HG03097 (cell line): ENCODE data around the gene PLXNA4.

Experiments used
- ATAC-seq: cut with Tn5 transposase; IDR thresholded peaks from one replicate; pipeline ENCODE4 v1.9.1; 2021; ENCODE audit not compliant: unreplicated experiment, low FRiP score

The PLXNA4 gene

GRCh38 chr7:132286836-132287235 is 289.4 kb downstream of the PLXNA4 start:
- no peak for ATAC-seq

GRCh38 chr7:132280335-132280734 is 295.9 kb downstream of the PLXNA4 start:
- ATAC-seq: no peak

GRCh38 chr7:132279718-132280117 is 296.6 kb downstream of the PLXNA4 start:
- ATAC-seq: no peak

- no peak for ATAC-seq
Observed at GRCh38 chr7:132276976-132277725, 299.1 kb downstream of the PLXNA4 start.

GRCh38 chr7:132276234-132276630 is 300.0 kb downstream of the PLXNA4 start:
- no peak for ATAC-seq

- ATAC-seq: no peak
Observed at GRCh38 chr7:132275416-132276233, 300.6 kb downstream of the PLXNA4 start.

- ATAC-seq: no peak
Observed at GRCh38 chr7:132272763-132273371, 303.4 kb downstream of the PLXNA4 start.

- ATAC-seq: no peak
Observed at GRCh38 chr7:132270517-132270916, 305.8 kb downstream of the PLXNA4 start.

- ATAC-seq: no peak
Observed at GRCh38 chr7:132269718-132270117, 306.6 kb downstream of the PLXNA4 start.

GRCh38 chr7:132263151-132263550 is 313.1 kb downstream of the PLXNA4 start:
- no peak for ATAC-seq

- no peak for ATAC-seq
Observed at GRCh38 chr7:132262160-132262470, 314.2 kb downstream of the PLXNA4 start.

GRCh38 chr7:132261327-132262159 is 314.7 kb downstream of the PLXNA4 start:
- no peak for ATAC-seq

- ATAC-seq: no peak
Observed at GRCh38 chr7:132258231-132258630, 318.0 kb downstream of the PLXNA4 start.

- ATAC-seq: no peak
Observed at GRCh38 chr7:132257253-132257652, 319.0 kb downstream of the PLXNA4 start.

- no peak for ATAC-seq
Observed at GRCh38 chr7:132256721-132257212, 319.5 kb downstream of the PLXNA4 start.

- no peak for ATAC-seq
Observed at GRCh38 chr7:132255898-132256297, 320.4 kb downstream of the PLXNA4 start.

GRCh38 chr7:132255115-132255797 is 321.0 kb downstream of the PLXNA4 start:
- no peak for ATAC-seq

- ATAC-seq: no peak
Observed at GRCh38 chr7:132254455-132254854, 321.8 kb downstream of the PLXNA4 start.

GRCh38 chr7:132252793-132253100 is 323.5 kb downstream of the PLXNA4 start:
- no peak for ATAC-seq

GRCh38 chr7:132251327-132251659 is 325.0 kb downstream of the PLXNA4 start:
- ATAC-seq: no peak
